OCI-LY7 (cell line): Measurements from ENCODE around the gene MAGEE2. TPM values are rescaled to one million over a fixed set of nuclear protein-coding genes. Genes with fewer than 3 reads are reported as not detected.
"Not testable (repeated sequence)": the region's sequence is repeated elsewhere in the genome, so short reads cannot be mapped to it uniquely, and the experiment has no call there.

ENCODE experiments used
- BruUV-seq: library from RNA; stranded (reverse); fragments of 400-500 nt; replicated peaks from 2 replicates; lab custom pipeline; 2021; lab: Mats Ljungman, UMichigan
- CTCF ChIA-PET: fragments of 300-600 bp; sonication (Branson Sonifier 250); formaldehyde crosslinking; loops from one replicate; lab custom pipeline; 2022; ENCODE audit warnings: antibody characterized with exemption; ENCODE audit not compliant: unreplicated experiment; lab: Charles Lee
- POLR2A ChIA-PET: fragments of 300-600 bp; sonication (Branson Sonifier 250); formaldehyde crosslinking; loops from one replicate; lab custom pipeline; 2022; ENCODE audit warnings: antibody characterized with exemption; lab: Charles Lee
- DNase-seq: peaks from one replicate; pipeline ENCODE4 v3.0.0-alpha.2; 2015; ENCODE audit warnings: low spot score
- H2AFZ ChIP-seq: fragments of 200-600 bp; sonication (generic), shearing (Covaris generic); 2 replicates; pipeline ENCODE4 v1.6.1; 2014; ENCODE audit warnings: mild to moderate bottlenecking, antibody characterized with exemption, low read length, moderate library complexity
- H3K27ac ChIP-seq: fragments of 200-600 bp; sonication (generic); 2 replicates; pipeline ENCODE4 v1.5.1; 2014; ENCODE audit warnings: mixed run types, low read depth, mild to moderate bottlenecking, moderate library complexity, low read length, inconsistent platforms; ENCODE audit not compliant: poor library complexity, severe bottlenecking
- H3K36me3 ChIP-seq: fragments of 200-600 bp; sonication (generic); 2 replicates; pipeline ENCODE4 v1.6.1; 2014; ENCODE audit warnings: mild to moderate bottlenecking, antibody characterized with exemption, low read length, moderate library complexity, mixed read lengths; ENCODE audit not compliant: insufficient read depth
- H3K4me1 ChIP-seq: fragments of 200-600 bp; sonication (generic); 2 replicates; pipeline ENCODE4 v1.5.1; 2014; ENCODE audit warnings: mild to moderate bottlenecking, low read length; ENCODE audit not compliant: insufficient read depth, poor library complexity, severe bottlenecking
- H3K4me2 ChIP-seq: fragments of 200-600 bp; sonication (generic); 2 replicates; pipeline ENCODE4 v1.6.1; 2014; ENCODE audit warnings: mild to moderate bottlenecking, low read length
- H3K4me3 ChIP-seq: fragments of 200-600 bp; sonication (generic); 2 replicates; pipeline ENCODE4 v1.5.1; 2014; ENCODE audit warnings: mild to moderate bottlenecking, low read depth, low read length; ENCODE audit not compliant: poor library complexity, severe bottlenecking
- H3K79me2 ChIP-seq: fragments of 200-600 bp; sonication (generic); 2 replicates; pipeline ENCODE4 v1.6.1; 2016; ENCODE audit warnings: low read depth, mild to moderate bottlenecking, low read length, moderate library complexity, mixed read lengths; ENCODE audit not compliant: insufficient read depth
- H3K9me2 ChIP-seq: fragments of 200-600 bp; sonication (generic); 2 replicates; pipeline ENCODE4 v1.6.1; 2016; ENCODE audit warnings: mild to moderate bottlenecking, low read length, mixed read lengths; ENCODE audit not compliant: insufficient read depth
- H3K9me3 ChIP-seq: fragments of 200-600 bp; sonication (generic); 2 replicates; pipeline ENCODE4 v1.6.1; 2014; ENCODE audit warnings: mild to moderate bottlenecking, mixed run types, low read length, mixed read lengths
- H4K20me1 ChIP-seq: fragments of 200-600 bp; sonication (generic); 2 replicates; pipeline ENCODE4 v1.6.1; 2014; ENCODE audit warnings: mild to moderate bottlenecking, antibody characterized with exemption, low read length, moderate library complexity, mixed read lengths; ENCODE audit not compliant: insufficient read depth
- CTCF ChIP-seq: fragments of 200-600 bp; sonication (generic); conservative IDR thresholded peaks from 2 replicates; pipeline ENCODE4 v1.5.1; 2014; ENCODE audit warnings: mild to moderate bottlenecking, antibody characterized with exemption, low read length, moderate library complexity, mixed read lengths
- EZH2phosphoT487 ChIP-seq: fragments of 200-600 bp; sonication (generic); IDR thresholded peaks from 2 replicates; pipeline ENCODE4 v1.6.1; 2018; ENCODE audit warnings: low read depth, borderline replicate concordance, mild to moderate bottlenecking, mixed run types, antibody characterized with exemption, low read length, moderate library complexity, mixed read lengths
- intact Hi-C: fragments of 100-400 bp; cut with micrococcal nuclease; formaldehyde crosslinking; loops from one replicate; pipeline ENCODE4 v1.10.0; 2022; ENCODE audit not compliant: unreplicated experiment
- total RNA-seq, 2 experiments: library from RNA; depleted of rRNA in 1 of 2; stranded (reverse); fragments of >200 nt in 1 of 2; shearing (Covaris generic) in 1 of 2; gene quantifications; 2 replicates each; pipeline ENCODE4 v1.2.3, GENCODE V29; 2014 to 2022

MAGEE2 gene
- total RNA-seq, 2 experiments from 2014 or later: not detected

GRCh38 chrX:75781611-75782010 is 3.4 kb downstream of the MAGEE2 start:
- Histone ChIP-seq H3K9me2 (no peaks in the 10 kb centered on the region), H3K36me3 (no peaks in the 10 kb centered on the region), H3K4me2 (no peak overlapping the region), H3K9me3 (no peaks in the 10 kb centered on the region), H3K4me1 (no peaks in the 10 kb centered on the region), H3K4me3 (no peak overlapping the region), H3K79me2 (no peaks in the 10 kb centered on the region), H4K20me1 (no peaks in the 10 kb centered on the region), H2AFZ (no peak overlapping the region), H3K27ac (no peak overlapping the region)
- ChIA-PET POLR2A (no interaction called here), CTCF (no interaction called here)
- DNase-seq: no peak
- BruUV-seq: no TSS peak
- TF ChIP-seq EZH2phosphoT487 (no peak), CTCF (no peak)
- intact Hi-C loops: no loop called here

DNA sequence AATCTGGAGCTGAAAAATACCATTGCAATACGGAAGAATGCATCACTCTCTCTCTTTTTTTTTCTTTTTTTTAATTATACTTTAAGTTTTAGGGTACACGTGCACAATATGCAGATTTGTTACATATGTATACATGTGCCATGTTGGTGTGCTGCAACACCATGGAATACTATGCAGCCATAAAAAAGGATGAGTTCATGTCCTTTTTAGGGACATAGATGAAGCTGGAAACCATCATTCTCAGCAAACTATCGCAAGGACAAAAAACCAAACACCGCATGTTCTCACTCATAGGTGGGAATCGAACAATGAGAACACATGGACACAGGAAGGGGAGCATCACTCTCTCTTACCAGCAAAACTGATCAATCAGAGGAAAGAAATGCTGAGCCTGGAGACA is 17.0 kb downstream of the MAGEE2 start:
- POLR2A ChIA-PET, BruUV-seq, intact Hi-C loops: not testable (repeated sequence)

DNA sequence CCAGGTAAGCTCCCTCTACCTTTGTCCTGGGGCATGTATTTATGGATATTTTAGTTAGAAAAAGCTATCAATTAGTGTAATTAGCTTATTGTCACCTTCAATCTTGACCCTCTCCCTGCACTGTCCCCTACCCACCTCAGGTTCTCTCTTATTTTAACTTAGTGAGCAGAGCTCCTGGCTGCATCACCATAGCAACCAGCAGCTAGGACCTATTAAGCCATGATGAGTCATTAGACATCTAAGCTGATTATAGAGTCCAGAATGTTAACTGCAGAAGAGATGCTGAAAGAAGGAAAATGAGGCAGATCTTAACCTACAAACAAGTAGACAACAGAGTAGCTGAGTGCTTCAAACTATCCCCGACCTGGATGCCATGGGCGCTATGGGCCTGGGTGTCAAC is 36.6 kb downstream of the MAGEE2 start:
- Histone ChIP-seq H3K9me2 (no peaks in the 10 kb centered on the region), H3K4me3 (no peak overlapping the region), H3K4me2 (no peak overlapping the region), H3K36me3 (no peaks in the 10 kb centered on the region), H2AFZ (peak overlapping the region; percentile 99; the same call in 1 of the 2 replicates), H3K27ac (no peak overlapping the region), H3K4me1 (peaks cover 8% of the 10 kb centered on the region), H3K9me3 (no peaks in the 10 kb centered on the region), H3K79me2 (no peaks in the 10 kb centered on the region), H4K20me1 (no peaks in the 10 kb centered on the region)
- DNase-seq: no peak
- intact Hi-C loops: no loop called here
- TF ChIP-seq CTCF (no peak), EZH2phosphoT487 (no peak)
- no TSS peak for BruUV-seq
- POLR2A ChIA-PET: interaction anchor here (0.7 kb wide), 1 partner anchor 237 kb away, joined by 4 read pairs; no protein-coding TSS in a partner anchor
- CTCF ChIA-PET: no interaction called here

More for the DNA sequence above, 17.0 kb downstream of the MAGEE2 start:
- H3K4me2 ChIP-seq, H3K27ac ChIP-seq, H3K4me1 ChIP-seq, CTCF ChIA-PET, H4K20me1 ChIP-seq, H3K9me2 ChIP-seq, H2AFZ ChIP-seq, H3K9me3 ChIP-seq, H3K79me2 ChIP-seq, H3K36me3 ChIP-seq, DNase-seq, H3K4me3 ChIP-seq: not testable (repeated sequence)
